DMS53 treated with DMSO at 0.1 percent for 48 hours (cell line): ENCODE results near the gene ASCC1.

ENCODE experiments used
- DNase-seq: peaks from one replicate; lab custom pipeline; 2025; ENCODE audit not compliant: unreplicated experiment; lab: John Stamatoyannopoulos, UW

Gene ASCC1

GRCh38 chr10:72069751-72070526, 146.1 kb downstream of the ASCC1 start:
- no peak for DNase-seq

- DNase-seq = no peak
Measured at GRCh38 chr10:72068901-72069446, 147.1 kb downstream of the ASCC1 start.

- no peak for DNase-seq
Measured at GRCh38 chr10:72068126-72068765, 147.8 kb downstream of the ASCC1 start.

- no peak for DNase-seq
Measured at GRCh38 chr10:72067463-72068125, 148.5 kb downstream of the ASCC1 start.

GRCh38 chr10:72066318-72067284, 149.5 kb downstream of the ASCC1 start:
- DNase-seq = no peak

GRCh38 chr10:72065439-72066025, 150.5 kb downstream of the ASCC1 start:
- DNase-seq = no peak

GRCh38 chr10:72063703-72064391, 152.2 kb downstream of the ASCC1 start:
- DNase-seq = no peak

- no peak for DNase-seq
Measured at GRCh38 chr10:72062832-72063702, 153.0 kb downstream of the ASCC1 start.

GRCh38 chr10:72062382-72062781, 153.7 kb downstream of the ASCC1 start:
- DNase-seq = no peak

- no peak for DNase-seq
Measured at GRCh38 chr10:72061930-72062329, 154.1 kb downstream of the ASCC1 start.

GRCh38 chr10:72061491-72061890, 154.6 kb downstream of the ASCC1 start:
- DNase-seq = no peak

GRCh38 chr10:72059843-72060822, 155.9 kb downstream of the ASCC1 start:
- DNase-seq = no peak

GRCh38 chr10:72058989-72059842, 156.9 kb downstream of the ASCC1 start:
- DNase-seq = no peak

- no peak for DNase-seq
Measured at GRCh38 chr10:72058347-72058898, 157.7 kb downstream of the ASCC1 start.

GRCh38 chr10:72056932-72057751, 158.9 kb downstream of the ASCC1 start:
- DNase-seq = no peak
